GM23338 (cell line): ENCODE measurements around the gene NINJ2. TPM values are rescaled to one million over a fixed set of nuclear protein-coding genes. Genes with fewer than 3 reads are reported as not detected.

Experiments used
- ATAC-seq: fragments of 200-7000 bp; cut with Tn5 transposase; 3 replicates; pipeline ENCODE4 v1.9.1; 2020
- DNase-seq: peaks from one replicate; pipeline ENCODE4 v3.0.0-alpha.2; 2015; ENCODE audit warnings: low spot score
- H2AFZ ChIP-seq: fragments of 200-600 bp; sonication (generic); 2 replicates; pipeline ENCODE4 v1.8.0; 2016; ENCODE audit warnings: antibody characterized with exemption, mild to moderate bottlenecking, moderate library complexity
- H3F3A ChIP-seq: fragments of 200-600 bp; sonication (generic); replicated peaks from 2 replicates; pipeline ENCODE4 v1.8.0; 2017; ENCODE audit warnings: antibody characterized with exemption, mixed run types, low read depth
- H3K27ac ChIP-seq: fragments of 200-600 bp; sonication (generic); 2 replicates; pipeline ENCODE4 v1.6.1; 2016; ENCODE audit warnings: low read depth
- H3K27me3 ChIP-seq: fragments of 200-600 bp; sonication (generic); 2 replicates; pipeline ENCODE4 v1.8.0; 2016; ENCODE audit warnings: mild to moderate bottlenecking, mixed run types, moderate library complexity; ENCODE audit not compliant: insufficient read depth
- H3K36me3 ChIP-seq: fragments of 200-600 bp; sonication (generic); 2 replicates; pipeline ENCODE4 v1.8.0; 2016; ENCODE audit warnings: mild to moderate bottlenecking; ENCODE audit not compliant: insufficient read depth
- H3K4me1 ChIP-seq: fragments of 200-600 bp; sonication (generic); 2 replicates; pipeline ENCODE4 v1.8.0; 2016; ENCODE audit warnings: mild to moderate bottlenecking, moderate library complexity; ENCODE audit not compliant: insufficient read depth
- H3K4me2 ChIP-seq: fragments of 200-600 bp; sonication (generic); 2 replicates; pipeline ENCODE4 v1.7.1; 2017; ENCODE audit warnings: mixed run types
- H3K4me3 ChIP-seq: fragments of 200-600 bp; sonication (generic); 2 replicates; pipeline ENCODE4 v1.6.1; 2016; ENCODE audit warnings: mixed run types
- H3K79me2 ChIP-seq: fragments of 200-600 bp; sonication (generic); replicated peaks from 2 replicates; pipeline ENCODE4 v1.8.0; 2017; ENCODE audit warnings: mild to moderate bottlenecking; ENCODE audit not compliant: insufficient read depth
- H3K9me2 ChIP-seq: fragments of 200-600 bp; sonication (generic); 2 replicates; pipeline ENCODE4 v1.8.0; 2017; ENCODE audit not compliant: insufficient read depth
- H4K20me1 ChIP-seq: fragments of 200-600 bp; sonication (generic); replicated peaks from 2 replicates; pipeline ENCODE4 v1.8.0; 2017; ENCODE audit warnings: mild to moderate bottlenecking; ENCODE audit not compliant: insufficient read depth
- H3K27ac Mint-ChIP-seq: 2 replicates; pipeline ENCODE4 v1.8.0; 2020; ENCODE audit warnings: inconsistent platforms, mild to moderate bottlenecking, moderate library complexity, mixed read lengths
- H3K27me3 Mint-ChIP-seq: 3 replicates; pipeline ENCODE4 v1.8.0; 2022; ENCODE audit warnings: low read depth, mild to moderate bottlenecking, moderate library complexity, mixed read lengths, inconsistent platforms; ENCODE audit not compliant: insufficient read depth, poor library complexity
- H3K36me3 Mint-ChIP-seq: 3 replicates; pipeline ENCODE4 v1.8.0; 2021; ENCODE audit warnings: low read depth, mild to moderate bottlenecking, inconsistent platforms, moderate library complexity, mixed read lengths
- H3K4me1 Mint-ChIP-seq: 3 replicates; pipeline ENCODE4 v1.8.0; 2020; ENCODE audit warnings: mild to moderate bottlenecking, inconsistent platforms, mixed read lengths
- H3K4me3 Mint-ChIP-seq: 3 replicates; pipeline ENCODE4 v1.8.0; 2021; ENCODE audit warnings: moderate library complexity, mild to moderate bottlenecking, inconsistent platforms, mixed read lengths
- H3K9me3 Mint-ChIP-seq: 3 replicates; pipeline ENCODE4 v1.8.0; 2020; ENCODE audit warnings: moderate library complexity, mild to moderate bottlenecking, inconsistent platforms, mixed read lengths
- CREB1 ChIP-seq: fragments of 250-450 bp; sonication (Bioruptor Pico); IDR thresholded peaks from 2 replicates; pipeline ENCODE4 v1.5.0; 2020; ENCODE audit warnings: low read depth, mild to moderate bottlenecking, moderate library complexity
- EZH2 ChIP-seq: fragments of 200-600 bp; sonication (generic); IDR thresholded peaks from one replicate; pipeline ENCODE4 v1.8.0; 2017; ENCODE audit warnings: antibody characterized with exemption, mild to moderate bottlenecking, low read depth; ENCODE audit not compliant: unreplicated experiment
- EZH2phosphoT487 ChIP-seq: fragments of 200-600 bp; sonication (generic); IDR thresholded peaks from one replicate; pipeline ENCODE4 v1.8.1; 2018; ENCODE audit warnings: antibody characterized with exemption; ENCODE audit not compliant: unreplicated experiment
- JUNB ChIP-seq: IDR thresholded peaks from one replicate; pipeline ENCODE4 v1.6.1; 2016; ENCODE audit warnings: antibody characterized with exemption; ENCODE audit not compliant: unreplicated experiment
- NANOG ChIP-seq: IDR thresholded peaks from 2 replicates; pipeline ENCODE4 v1.6.1; 2016; ENCODE audit warnings: antibody characterized with exemption, borderline replicate concordance
- POLR2AphosphoS5 ChIP-seq: IDR thresholded peaks from 2 replicates; pipeline ENCODE4 v1.6.1; 2016; ENCODE audit warnings: antibody characterized with exemption, low read depth
- STAT1 ChIP-seq: IDR thresholded peaks from one replicate; pipeline ENCODE4 v1.6.1; 2016; ENCODE audit warnings: antibody characterized with exemption; ENCODE audit not compliant: unreplicated experiment
- ZNF114 ChIP-seq: fragments of 250-450 bp; sonication (Bioruptor Pico); IDR thresholded peaks from 2 replicates; pipeline ENCODE4 v1.5.0; 2020; ENCODE audit warnings: mild to moderate bottlenecking, moderate library complexity
- ZNF331 ChIP-seq: fragments of 250-450 bp; sonication (Bioruptor Pico); IDR thresholded peaks from 2 replicates; pipeline ENCODE4 v1.5.0; 2020; ENCODE audit warnings: low read depth, mild to moderate bottlenecking, moderate library complexity
- polyA plus RNA-seq: library from polyadenylated mRNA; unstranded; fragments of >200 nt; fragmentation: Nextera tagmentation; extraction: Ambion mirVana; gene quantifications from 2 replicates; pipeline ENCODE4 v1.2.1, GENCODE V29; 2016
- total RNA-seq: library from RNA; depleted of rRNA; stranded (reverse); fragments of >200 nt; shearing (Covaris generic); gene quantifications from 2 replicates; pipeline ENCODE4 v1.2.3, GENCODE V29; 2014
- TF ChIP-seq, protein P1 (sequence below), 2 experiments: fragments of 200-600 bp in 1 of 2; sonication (generic) in 1 of 2; conservative IDR thresholded peaks; 2 replicates each; pipeline versions ENCODE4 v1.5.1 to v1.6.1; 2016 to 2017; ENCODE audit warnings: antibody characterized with exemption in 2 of 2, low read depth in 2 of 2, mild to moderate bottlenecking in 2 of 2, moderate library complexity in 1 of 2
- TF ChIP-seq, protein P2 (sequence below): IDR thresholded peaks from 2 replicates; pipeline ENCODE4 v1.6.1; 2016; ENCODE audit warnings: antibody characterized with exemption
- TF ChIP-seq, protein P3 (sequence below): IDR thresholded peaks from one replicate; pipeline ENCODE4 v1.6.1; 2018; ENCODE audit warnings: antibody characterized with exemption; ENCODE audit not compliant: unreplicated experiment

Gene NINJ2
- total and polyA plus RNA-seq, 2 experiments from 2014 or later, result 0.94 to 2.6 TPM

DNA sequence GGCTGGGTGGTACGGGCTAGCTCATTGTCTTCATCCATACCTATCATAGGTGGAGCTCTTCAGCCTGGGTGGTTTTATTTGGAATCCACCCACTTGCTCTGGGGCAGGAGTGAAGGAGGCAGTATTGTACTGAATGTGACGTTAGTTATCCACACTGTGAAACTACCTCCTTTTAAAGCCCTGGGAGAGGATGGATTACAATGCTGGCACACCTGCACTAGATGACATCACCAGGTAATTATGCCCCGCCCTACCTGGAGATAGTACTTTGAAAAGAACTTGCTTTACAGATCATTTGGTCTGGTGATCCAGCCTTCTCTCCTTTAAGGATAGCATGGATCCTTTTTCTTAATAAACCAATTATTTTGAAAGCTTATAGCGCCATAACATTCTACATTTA lies 125.5 kb downstream of the NINJ2 start (continued):
- TF ChIP-seq, protein P1, sequence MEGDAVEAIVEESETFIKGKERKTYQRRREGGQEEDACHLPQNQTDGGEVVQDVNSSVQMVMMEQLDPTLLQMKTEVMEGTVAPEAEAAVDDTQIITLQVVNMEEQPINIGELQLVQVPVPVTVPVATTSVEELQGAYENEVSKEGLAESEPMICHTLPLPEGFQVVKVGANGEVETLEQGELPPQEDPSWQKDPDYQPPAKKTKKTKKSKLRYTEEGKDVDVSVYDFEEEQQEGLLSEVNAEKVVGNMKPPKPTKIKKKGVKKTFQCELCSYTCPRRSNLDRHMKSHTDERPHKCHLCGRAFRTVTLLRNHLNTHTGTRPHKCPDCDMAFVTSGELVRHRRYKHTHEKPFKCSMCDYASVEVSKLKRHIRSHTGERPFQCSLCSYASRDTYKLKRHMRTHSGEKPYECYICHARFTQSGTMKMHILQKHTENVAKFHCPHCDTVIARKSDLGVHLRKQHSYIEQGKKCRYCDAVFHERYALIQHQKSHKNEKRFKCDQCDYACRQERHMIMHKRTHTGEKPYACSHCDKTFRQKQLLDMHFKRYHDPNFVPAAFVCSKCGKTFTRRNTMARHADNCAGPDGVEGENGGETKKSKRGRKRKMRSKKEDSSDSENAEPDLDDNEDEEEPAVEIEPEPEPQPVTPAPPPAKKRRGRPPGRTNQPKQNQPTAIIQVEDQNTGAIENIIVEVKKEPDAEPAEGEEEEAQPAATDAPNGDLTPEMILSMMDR (conservative IDR thresholded peaks at IDR 0.05; ENCODE audit: low read depth in 2 of 2), result no peak
- TF ChIP-seq, protein P2, sequence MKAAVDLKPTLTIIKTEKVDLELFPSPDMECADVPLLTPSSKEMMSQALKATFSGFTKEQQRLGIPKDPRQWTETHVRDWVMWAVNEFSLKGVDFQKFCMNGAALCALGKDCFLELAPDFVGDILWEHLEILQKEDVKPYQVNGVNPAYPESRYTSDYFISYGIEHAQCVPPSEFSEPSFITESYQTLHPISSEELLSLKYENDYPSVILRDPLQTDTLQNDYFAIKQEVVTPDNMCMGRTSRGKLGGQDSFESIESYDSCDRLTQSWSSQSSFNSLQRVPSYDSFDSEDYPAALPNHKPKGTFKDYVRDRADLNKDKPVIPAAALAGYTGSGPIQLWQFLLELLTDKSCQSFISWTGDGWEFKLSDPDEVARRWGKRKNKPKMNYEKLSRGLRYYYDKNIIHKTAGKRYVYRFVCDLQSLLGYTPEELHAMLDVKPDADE, result no peak
- TF ChIP-seq, protein P3, sequence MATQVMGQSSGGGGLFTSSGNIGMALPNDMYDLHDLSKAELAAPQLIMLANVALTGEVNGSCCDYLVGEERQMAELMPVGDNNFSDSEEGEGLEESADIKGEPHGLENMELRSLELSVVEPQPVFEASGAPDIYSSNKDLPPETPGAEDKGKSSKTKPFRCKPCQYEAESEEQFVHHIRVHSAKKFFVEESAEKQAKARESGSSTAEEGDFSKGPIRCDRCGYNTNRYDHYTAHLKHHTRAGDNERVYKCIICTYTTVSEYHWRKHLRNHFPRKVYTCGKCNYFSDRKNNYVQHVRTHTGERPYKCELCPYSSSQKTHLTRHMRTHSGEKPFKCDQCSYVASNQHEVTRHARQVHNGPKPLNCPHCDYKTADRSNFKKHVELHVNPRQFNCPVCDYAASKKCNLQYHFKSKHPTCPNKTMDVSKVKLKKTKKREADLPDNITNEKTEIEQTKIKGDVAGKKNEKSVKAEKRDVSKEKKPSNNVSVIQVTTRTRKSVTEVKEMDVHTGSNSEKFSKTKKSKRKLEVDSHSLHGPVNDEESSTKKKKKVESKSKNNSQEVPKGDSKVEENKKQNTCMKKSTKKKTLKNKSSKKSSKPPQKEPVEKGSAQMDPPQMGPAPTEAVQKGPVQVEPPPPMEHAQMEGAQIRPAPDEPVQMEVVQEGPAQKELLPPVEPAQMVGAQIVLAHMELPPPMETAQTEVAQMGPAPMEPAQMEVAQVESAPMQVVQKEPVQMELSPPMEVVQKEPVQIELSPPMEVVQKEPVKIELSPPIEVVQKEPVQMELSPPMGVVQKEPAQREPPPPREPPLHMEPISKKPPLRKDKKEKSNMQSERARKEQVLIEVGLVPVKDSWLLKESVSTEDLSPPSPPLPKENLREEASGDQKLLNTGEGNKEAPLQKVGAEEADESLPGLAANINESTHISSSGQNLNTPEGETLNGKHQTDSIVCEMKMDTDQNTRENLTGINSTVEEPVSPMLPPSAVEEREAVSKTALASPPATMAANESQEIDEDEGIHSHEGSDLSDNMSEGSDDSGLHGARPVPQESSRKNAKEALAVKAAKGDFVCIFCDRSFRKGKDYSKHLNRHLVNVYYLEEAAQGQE, result no peak
- TF ChIP-seq ZNF331 (CRISPR knock-in tag) (no peak), EZH2 (no peak), EZH2phosphoT487 (no peak), CREB1 (no peak), ZNF114 (CRISPR knock-in tag) (no peak), NANOG (no peak), STAT1 (no peak)

DNA sequence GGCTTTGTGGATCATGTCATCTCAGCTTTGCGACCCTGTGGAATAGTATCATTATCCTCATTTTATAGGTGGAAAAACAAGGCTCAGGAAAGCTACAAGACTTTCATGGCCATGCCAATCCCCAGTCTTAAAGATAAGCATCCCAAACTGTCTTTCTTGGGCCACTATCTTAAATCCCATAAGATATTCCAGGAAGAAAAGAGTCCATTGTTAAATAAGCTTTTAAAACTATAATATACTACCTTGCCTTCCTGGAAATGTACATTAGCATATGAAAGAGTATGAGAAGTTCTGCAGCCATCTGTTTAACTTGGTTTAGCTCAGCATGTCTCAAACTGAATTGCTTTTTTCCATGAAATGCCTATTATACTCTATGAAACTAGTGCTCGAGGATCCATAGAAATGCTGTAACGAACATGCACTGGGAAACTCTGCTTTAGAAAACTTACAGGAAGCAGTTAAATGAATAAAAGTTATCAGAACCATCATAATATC lies 126.4 kb downstream of the NINJ2 start:
- H3K4me1 ChIP-seq, result 0 out of 2 replicates have a peak, but pooled peaks cover 4% of the 10 kb centered on the region
- no peaks in the 10 kb centered on the region for H3F3A ChIP-seq
- H3K36me3 ChIP-seq, result no peaks in the 10 kb centered on the region
- H3K9me2 ChIP-seq, result no peaks in the 10 kb centered on the region
- no peaks in the 10 kb centered on the region for H3K27me3 ChIP-seq
- no peak overlapping the region for H3K27ac Mint-ChIP-seq
- no peak overlapping the region for H3K4me3 ChIP-seq
- H3K4me2 ChIP-seq, result no peak overlapping the region
- H3K79me2 ChIP-seq, result no peaks in the 10 kb centered on the region
- no peak overlapping the region for H3K4me3 Mint-ChIP-seq
- peaks cover 8% of the 10 kb centered on the region for H3K9me3 Mint-ChIP-seq
- H2AFZ ChIP-seq, result no peak overlapping the region
- peaks cover 5% of the 10 kb centered on the region for H3K36me3 Mint-ChIP-seq
- DNase-seq (no peak), ATAC-seq (no peak)
- H3K27me3 Mint-ChIP-seq, result peaks cover 7% of the 10 kb centered on the region
- H4K20me1 ChIP-seq, result no peaks in the 10 kb centered on the region
- H3K4me1 Mint-ChIP-seq, result peaks cover 7% of the 10 kb centered on the region
- H3K27ac ChIP-seq, result no peak overlapping the region
- TF ChIP-seq NANOG (no peak), POLR2AphosphoS5 (no peak), EZH2 (no peak), JUNB (no peak), CREB1 (no peak), ZNF114 (CRISPR knock-in tag) (no peak), EZH2phosphoT487 (no peak), STAT1 (no peak), ZNF331 (CRISPR knock-in tag) (no peak)
- TF ChIP-seq, protein P1 (conservative IDR thresholded peaks at IDR 0.05; ENCODE audit: low read depth in 2 of 2), result no peak
- TF ChIP-seq, protein P2, result no peak
- TF ChIP-seq, protein P3, result no peak
